AG04449 (cell line): ENCODE data around the gene WDR74.

ENCODE experiments used
- CTCF ChIA-PET: fragments of 350-600 bp; formaldehyde crosslinking; extraction: SDS; loops from one replicate; lab custom pipeline; 2021; ENCODE audit warnings: antibody characterized with exemption; lab: Yijun Ruan, JAX
- POLR2A ChIA-PET: fragments of 400-600, 350-600 bp; formaldehyde crosslinking; extraction: SDS; loops from one replicate; lab custom pipeline; 2020; ENCODE audit warnings: antibody characterized with exemption, inconsistent platforms; lab: Yijun Ruan, JAX
- DNase-seq: peaks from one replicate; pipeline ENCODE4 v3.0.0-alpha.2; 2010; ENCODE audit warnings: low read depth, low spot score
- H3K4me3 ChIP-seq: 2 replicates; pipeline ENCODE4 v1.5.1; 2011; ENCODE audit warnings: low read depth, mild to moderate bottlenecking, control low read depth, low read length
- CTCF ChIP-seq: IDR thresholded peaks from one replicate; pipeline ENCODE4 v1.5.1; 2011; ENCODE audit warnings: mild to moderate bottlenecking, moderate library complexity, low read length, control low read depth, inconsistent platforms; ENCODE audit not compliant: insufficient read depth; ENCODE audit errors: missing control alignments

The WDR74 gene

GRCh38 chr11:62787005-62787759 lies 52.2 kb downstream of the WDR74 start, which contains the start of gene TMEM179B:
TSS of gene TMEM179B (plus strand) at chr11:62787402. CDS start at chr11:62787432, 30 bp downstream.
- TF ChIP-seq CTCF = peak; percentile 62
- peak; percentile 86 for DNase-seq
- CTCF ChIA-PET = interaction anchor here (0.6 to 5.1 kb wide), 45 partner anchors 9 to 426 kb away, joined by 3 to 189 read pairs (median 5); partner anchors contain the start of genes POLR2G, STX5, TAF6L and TEX54

GRCh38 chr11:62786318-62787004 lies 52.9 kb downstream of the WDR74 start:
- H3K4me3 ChIP-seq = peak overlapping the region; percentile 95
- DNase-seq = no peak
- TF ChIP-seq CTCF = peak; percentile 100
- ChIA-PET CTCF (interaction anchor here (0.9 to 5.1 kb wide), 43 partner anchors 10 to 427 kb away, joined by 3 to 189 read pairs (median 5); partner anchors contain the start of genes POLR2G, STX5, TAF6L and TEX54), POLR2A (interaction anchor here (0.7 to 3.7 kb wide), 15 partner anchors 9 to 95 kb away, joined by 3 to 41 read pairs (median 4); partner anchors contain the start of genes HNRNPUL2, TAF6L, TTC9C and ZBTB3)

More at GRCh38 chr11:62787005-62787759, 52.2 kb downstream of the WDR74 start, which contains the start of gene TMEM179B:
- POLR2A ChIA-PET = interaction anchor here (0.5 to 3.7 kb wide), 17 partner anchors 9 to 122 kb away, joined by 3 to 41 read pairs (median 4); partner anchors contain the start of genes C11orf98, CSKMT, HNRNPUL2 and STX5
- H3K4me3 ChIP-seq = peak within 1 kb of the TSS; percentile 95
